ENCODE measurements around the gene ERC1.

ERC1 gene

GRCh38 chr12:990661-991349 is at the start of gene ERC1:
ERC1 (plus strand) TSS chr12:991223; CDS start chr12:1027904, 36,681 bp downstream.
- peak within 1 kb of the TSS; percentile 66 for H3K4me3 ChIP-seq (replicated peaks; ENCODE audit: low read depth, low read length)
- TF ChIP-seq CTCF (IDR thresholded peaks at IDR 0.05; ENCODE audit: low read depth, low read length, missing control alignments): no peak
- DNase-seq (ENCODE audit: extremely low read depth, low read depth): peak; percentile 49

GRCh38 chr12:943051-943450 is 48.0 kb upstream of the ERC1 start:
- no peak overlapping the region for H3K4me3 ChIP-seq (replicated peaks; ENCODE audit: low read depth, low read length)
- TF ChIP-seq CTCF (IDR thresholded peaks at IDR 0.05; ENCODE audit: low read depth, low read length, missing control alignments): no peak
- DNase-seq (ENCODE audit: extremely low read depth, low read depth): no peak

- H3K4me3 ChIP-seq (replicated peaks; ENCODE audit: low read depth, low read length): no peak overlapping the region
- no peak for DNase-seq (ENCODE audit: extremely low read depth, low read depth)
- no peak for TF ChIP-seq CTCF (IDR thresholded peaks at IDR 0.05; ENCODE audit: low read depth, low read length, missing control alignments)
These were observed 46.8 kb upstream of the ERC1 start for GRCh38 chr12:944211-944610.

GRCh38 chr12:946212-946611 is 44.8 kb upstream of the ERC1 start:
- no peak for TF ChIP-seq CTCF (IDR thresholded peaks at IDR 0.05; ENCODE audit: low read depth, low read length, missing control alignments)
- H3K4me3 ChIP-seq (replicated peaks; ENCODE audit: low read depth, low read length): no peak overlapping the region
- DNase-seq (ENCODE audit: extremely low read depth, low read depth): no peak

GRCh38 chr12:946631-947030 is 44.4 kb upstream of the ERC1 start:
- TF ChIP-seq CTCF (IDR thresholded peaks at IDR 0.05; ENCODE audit: low read depth, low read length, missing control alignments): no peak
- no peak overlapping the region for H3K4me3 ChIP-seq (replicated peaks; ENCODE audit: low read depth, low read length)
- no peak for DNase-seq (ENCODE audit: extremely low read depth, low read depth)

GRCh38 chr12:948238-948637 is 42.8 kb upstream of the ERC1 start:
- TF ChIP-seq CTCF (IDR thresholded peaks at IDR 0.05; ENCODE audit: low read depth, low read length, missing control alignments): no peak
- DNase-seq (ENCODE audit: extremely low read depth, low read depth): no peak
- peak overlapping the region; percentile 96 for H3K4me3 ChIP-seq (replicated peaks; ENCODE audit: low read depth, low read length)

Data from HFF-Myc (cell line).